ENCODE results near the gene YIF1B. TPM values are rescaled to one million over a fixed set of nuclear protein-coding genes. Genes with fewer than 3 reads are reported as not detected.

YIF1B gene
- total and polyA plus RNA-seq, 2 experiments from 2014 or later: 82.8 to 106 TPM

DNA sequence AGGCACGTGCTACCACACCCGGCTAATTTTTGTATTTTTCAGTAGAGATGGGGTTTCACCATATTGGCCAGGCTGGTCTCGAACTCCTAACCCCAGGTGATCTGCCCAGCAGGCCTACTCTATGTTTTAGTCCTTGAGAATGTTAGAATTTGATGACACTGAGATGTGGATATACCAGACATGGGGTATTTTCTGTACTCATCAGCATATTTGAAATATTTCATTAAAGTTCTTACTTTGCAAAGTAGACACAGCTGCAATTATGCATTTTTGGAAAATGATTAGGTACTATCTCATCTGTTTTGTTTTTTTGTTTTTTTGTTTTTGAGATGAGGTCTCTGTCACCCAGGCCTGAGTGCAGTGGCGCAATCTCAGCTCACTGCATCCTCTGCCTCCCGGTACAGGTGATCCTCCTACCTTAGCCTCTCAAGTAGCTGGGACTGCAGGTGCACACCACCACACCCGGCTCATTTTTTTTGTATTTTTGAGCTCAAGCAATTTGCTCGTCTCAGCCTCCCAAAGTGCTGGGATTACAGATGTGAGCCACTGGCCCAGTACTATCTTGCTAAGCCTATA is 38.7 kb downstream of the YIF1B start:
- Mint-ChIP-seq H3K27me3 (ENCODE audit: insufficient read depth, low read depth, poor library complexity) (no peaks in the 10 kb centered on the region), H3K4me1 (no peaks in the 10 kb centered on the region; the same call in 2 of the 3 replicates), H3K36me3 (ENCODE audit: low read depth) (peaks cover 15% of the 10 kb centered on the region; the same call in 2 of the 3 replicates), H3K4me3 (no peak overlapping the region), H3K9me3 (no peaks in the 10 kb centered on the region), H3K27ac (no peak overlapping the region)
- Histone ChIP-seq H3K4me3 (no peak overlapping the region), H3K27ac (ENCODE audit: low read depth) (peak overlapping the region; percentile 76; the same call in 1 of the 2 replicates), H3K4me2 (no peak overlapping the region), H3K9me2 (ENCODE audit: insufficient read depth) (no peaks in the 10 kb centered on the region), H3K79me2 (replicated peaks; ENCODE audit: insufficient read depth) (peaks cover 100% of the 10 kb centered on the region), H3K27me3 (ENCODE audit: insufficient read depth) (no peaks in the 10 kb centered on the region), H3K4me1 (ENCODE audit: insufficient read depth) (no peaks in the 10 kb centered on the region), H3K36me3 (ENCODE audit: insufficient read depth) (no peaks in the 10 kb centered on the region), H3F3A (replicated peaks; ENCODE audit: low read depth) (peaks cover 9% of the 10 kb centered on the region; the same call in 1 of the 2 replicates), H4K20me1 (replicated peaks; ENCODE audit: insufficient read depth) (peaks cover 80% of the 10 kb centered on the region), H2AFZ (no peak overlapping the region)
- TF ChIP-seq JUNB (IDR thresholded peaks at IDR 0.05; ENCODE audit: unreplicated experiment) (no peak), ZNF114 (CRISPR knock-in tag; IDR thresholded peaks at IDR 0.05) (no peak), EZH2 (IDR thresholded peaks at IDR 0.05; ENCODE audit: low read depth, unreplicated experiment) (no peak), STAT1 (IDR thresholded peaks at IDR 0.05; ENCODE audit: unreplicated experiment) (no peak), CREB1 (CRISPR knock-in tag; IDR thresholded peaks at IDR 0.05; ENCODE audit: low read depth) (no peak), NANOG (IDR thresholded peaks at IDR 0.05; ENCODE audit: borderline replicate concordance) (no peak), ZNF331 (CRISPR knock-in tag; IDR thresholded peaks at IDR 0.05; ENCODE audit: low read depth) (no peak), POLR2AphosphoS5 (IDR thresholded peaks at IDR 0.05; ENCODE audit: low read depth) (no peak)
- TF ChIP-seq, protein P1, sequence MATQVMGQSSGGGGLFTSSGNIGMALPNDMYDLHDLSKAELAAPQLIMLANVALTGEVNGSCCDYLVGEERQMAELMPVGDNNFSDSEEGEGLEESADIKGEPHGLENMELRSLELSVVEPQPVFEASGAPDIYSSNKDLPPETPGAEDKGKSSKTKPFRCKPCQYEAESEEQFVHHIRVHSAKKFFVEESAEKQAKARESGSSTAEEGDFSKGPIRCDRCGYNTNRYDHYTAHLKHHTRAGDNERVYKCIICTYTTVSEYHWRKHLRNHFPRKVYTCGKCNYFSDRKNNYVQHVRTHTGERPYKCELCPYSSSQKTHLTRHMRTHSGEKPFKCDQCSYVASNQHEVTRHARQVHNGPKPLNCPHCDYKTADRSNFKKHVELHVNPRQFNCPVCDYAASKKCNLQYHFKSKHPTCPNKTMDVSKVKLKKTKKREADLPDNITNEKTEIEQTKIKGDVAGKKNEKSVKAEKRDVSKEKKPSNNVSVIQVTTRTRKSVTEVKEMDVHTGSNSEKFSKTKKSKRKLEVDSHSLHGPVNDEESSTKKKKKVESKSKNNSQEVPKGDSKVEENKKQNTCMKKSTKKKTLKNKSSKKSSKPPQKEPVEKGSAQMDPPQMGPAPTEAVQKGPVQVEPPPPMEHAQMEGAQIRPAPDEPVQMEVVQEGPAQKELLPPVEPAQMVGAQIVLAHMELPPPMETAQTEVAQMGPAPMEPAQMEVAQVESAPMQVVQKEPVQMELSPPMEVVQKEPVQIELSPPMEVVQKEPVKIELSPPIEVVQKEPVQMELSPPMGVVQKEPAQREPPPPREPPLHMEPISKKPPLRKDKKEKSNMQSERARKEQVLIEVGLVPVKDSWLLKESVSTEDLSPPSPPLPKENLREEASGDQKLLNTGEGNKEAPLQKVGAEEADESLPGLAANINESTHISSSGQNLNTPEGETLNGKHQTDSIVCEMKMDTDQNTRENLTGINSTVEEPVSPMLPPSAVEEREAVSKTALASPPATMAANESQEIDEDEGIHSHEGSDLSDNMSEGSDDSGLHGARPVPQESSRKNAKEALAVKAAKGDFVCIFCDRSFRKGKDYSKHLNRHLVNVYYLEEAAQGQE (IDR thresholded peaks at IDR 0.05; ENCODE audit: unreplicated experiment): no peak
- TF ChIP-seq, protein P2, sequence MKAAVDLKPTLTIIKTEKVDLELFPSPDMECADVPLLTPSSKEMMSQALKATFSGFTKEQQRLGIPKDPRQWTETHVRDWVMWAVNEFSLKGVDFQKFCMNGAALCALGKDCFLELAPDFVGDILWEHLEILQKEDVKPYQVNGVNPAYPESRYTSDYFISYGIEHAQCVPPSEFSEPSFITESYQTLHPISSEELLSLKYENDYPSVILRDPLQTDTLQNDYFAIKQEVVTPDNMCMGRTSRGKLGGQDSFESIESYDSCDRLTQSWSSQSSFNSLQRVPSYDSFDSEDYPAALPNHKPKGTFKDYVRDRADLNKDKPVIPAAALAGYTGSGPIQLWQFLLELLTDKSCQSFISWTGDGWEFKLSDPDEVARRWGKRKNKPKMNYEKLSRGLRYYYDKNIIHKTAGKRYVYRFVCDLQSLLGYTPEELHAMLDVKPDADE (IDR thresholded peaks at IDR 0.05): no peak
- TF ChIP-seq, protein P3, sequence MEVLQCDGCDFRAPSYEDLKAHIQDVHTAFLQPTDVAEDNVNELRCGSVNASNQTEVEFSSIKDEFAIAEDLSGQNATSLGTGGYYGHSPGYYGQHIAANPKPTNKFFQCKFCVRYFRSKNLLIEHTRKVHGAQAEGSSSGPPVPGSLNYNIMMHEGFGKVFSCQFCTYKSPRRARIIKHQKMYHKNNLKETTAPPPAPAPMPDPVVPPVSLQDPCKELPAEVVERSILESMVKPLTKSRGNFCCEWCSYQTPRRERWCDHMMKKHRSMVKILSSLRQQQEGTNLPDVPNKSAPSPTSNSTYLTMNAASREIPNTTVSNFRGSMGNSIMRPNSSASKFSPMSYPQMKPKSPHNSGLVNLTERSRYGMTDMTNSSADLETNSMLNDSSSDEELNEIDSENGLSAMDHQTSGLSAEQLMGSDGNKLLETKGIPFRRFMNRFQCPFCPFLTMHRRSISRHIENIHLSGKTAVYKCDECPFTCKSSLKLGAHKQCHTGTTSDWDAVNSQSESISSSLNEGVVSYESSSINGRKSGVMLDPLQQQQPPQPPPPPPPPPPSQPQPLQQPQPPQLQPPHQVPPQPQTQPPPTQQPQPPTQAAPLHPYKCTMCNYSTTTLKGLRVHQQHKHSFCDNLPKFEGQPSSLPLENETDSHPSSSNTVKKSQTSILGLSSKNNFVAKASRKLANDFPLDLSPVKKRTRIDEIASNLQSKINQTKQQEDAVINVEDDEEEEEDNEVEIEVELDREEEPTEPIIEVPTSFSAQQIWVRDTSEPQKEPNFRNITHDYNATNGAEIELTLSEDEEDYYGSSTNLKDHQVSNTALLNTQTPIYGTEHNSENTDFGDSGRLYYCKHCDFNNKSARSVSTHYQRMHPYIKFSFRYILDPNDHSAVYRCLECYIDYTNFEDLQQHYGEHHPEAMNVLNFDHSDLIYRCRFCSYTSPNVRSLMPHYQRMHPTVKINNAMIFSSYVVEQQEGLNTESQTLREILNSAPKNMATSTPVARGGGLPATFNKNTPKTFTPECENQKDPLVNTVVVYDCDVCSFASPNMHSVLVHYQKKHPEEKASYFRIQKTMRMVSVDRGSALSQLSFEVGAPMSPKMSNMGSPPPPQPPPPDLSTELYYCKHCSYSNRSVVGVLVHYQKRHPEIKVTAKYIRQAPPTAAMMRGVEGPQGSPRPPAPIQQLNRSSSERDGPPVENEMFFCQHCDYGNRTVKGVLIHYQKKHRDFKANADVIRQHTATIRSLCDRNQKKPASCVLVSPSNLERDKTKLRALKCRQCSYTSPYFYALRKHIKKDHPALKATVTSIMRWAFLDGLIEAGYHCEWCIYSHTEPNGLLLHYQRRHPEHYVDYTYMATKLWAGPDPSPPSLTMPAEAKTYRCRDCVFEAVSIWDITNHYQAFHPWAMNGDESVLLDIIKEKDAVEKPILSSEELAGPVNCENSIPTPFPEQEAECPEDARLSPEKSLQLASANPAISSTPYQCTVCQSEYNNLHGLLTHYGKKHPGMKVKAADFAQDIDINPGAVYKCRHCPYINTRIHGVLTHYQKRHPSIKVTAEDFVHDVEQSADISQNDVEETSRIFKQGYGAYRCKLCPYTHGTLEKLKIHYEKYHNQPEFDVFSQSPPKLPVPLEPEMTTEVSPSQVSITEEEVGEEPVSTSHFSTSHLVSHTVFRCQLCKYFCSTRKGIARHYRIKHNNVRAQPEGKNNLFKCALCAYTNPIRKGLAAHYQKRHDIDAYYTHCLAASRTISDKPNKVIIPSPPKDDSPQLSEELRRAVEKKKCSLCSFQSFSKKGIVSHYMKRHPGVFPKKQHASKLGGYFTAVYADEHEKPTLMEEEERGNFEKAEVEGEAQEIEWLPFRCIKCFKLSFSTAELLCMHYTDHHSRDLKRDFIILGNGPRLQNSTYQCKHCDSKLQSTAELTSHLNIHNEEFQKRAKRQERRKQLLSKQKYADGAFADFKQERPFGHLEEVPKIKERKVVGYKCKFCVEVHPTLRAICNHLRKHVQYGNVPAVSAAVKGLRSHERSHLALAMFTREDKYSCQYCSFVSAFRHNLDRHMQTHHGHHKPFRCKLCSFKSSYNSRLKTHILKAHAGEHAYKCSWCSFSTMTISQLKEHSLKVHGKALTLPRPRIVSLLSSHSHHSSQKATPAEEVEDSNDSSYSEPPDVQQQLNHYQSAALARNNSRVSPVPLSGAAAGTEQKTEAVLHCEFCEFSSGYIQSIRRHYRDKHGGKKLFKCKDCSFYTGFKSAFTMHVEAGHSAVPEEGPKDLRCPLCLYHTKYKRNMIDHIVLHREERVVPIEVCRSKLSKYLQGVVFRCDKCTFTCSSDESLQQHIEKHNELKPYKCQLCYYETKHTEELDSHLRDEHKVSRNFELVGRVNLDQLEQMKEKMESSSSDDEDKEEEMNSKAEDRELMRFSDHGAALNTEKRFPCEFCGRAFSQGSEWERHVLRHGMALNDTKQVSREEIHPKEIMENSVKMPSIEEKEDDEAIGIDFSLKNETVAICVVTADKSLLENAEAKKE (CRISPR knock-in tag; IDR thresholded peaks at IDR 0.05): no peak
- TF ChIP-seq, protein P4, sequence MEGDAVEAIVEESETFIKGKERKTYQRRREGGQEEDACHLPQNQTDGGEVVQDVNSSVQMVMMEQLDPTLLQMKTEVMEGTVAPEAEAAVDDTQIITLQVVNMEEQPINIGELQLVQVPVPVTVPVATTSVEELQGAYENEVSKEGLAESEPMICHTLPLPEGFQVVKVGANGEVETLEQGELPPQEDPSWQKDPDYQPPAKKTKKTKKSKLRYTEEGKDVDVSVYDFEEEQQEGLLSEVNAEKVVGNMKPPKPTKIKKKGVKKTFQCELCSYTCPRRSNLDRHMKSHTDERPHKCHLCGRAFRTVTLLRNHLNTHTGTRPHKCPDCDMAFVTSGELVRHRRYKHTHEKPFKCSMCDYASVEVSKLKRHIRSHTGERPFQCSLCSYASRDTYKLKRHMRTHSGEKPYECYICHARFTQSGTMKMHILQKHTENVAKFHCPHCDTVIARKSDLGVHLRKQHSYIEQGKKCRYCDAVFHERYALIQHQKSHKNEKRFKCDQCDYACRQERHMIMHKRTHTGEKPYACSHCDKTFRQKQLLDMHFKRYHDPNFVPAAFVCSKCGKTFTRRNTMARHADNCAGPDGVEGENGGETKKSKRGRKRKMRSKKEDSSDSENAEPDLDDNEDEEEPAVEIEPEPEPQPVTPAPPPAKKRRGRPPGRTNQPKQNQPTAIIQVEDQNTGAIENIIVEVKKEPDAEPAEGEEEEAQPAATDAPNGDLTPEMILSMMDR (conservative IDR thresholded peaks at IDR 0.05; ENCODE audit: low read depth in 2 of 2): no peak
- no peak for DNase-seq (ENCODE audit: low spot score)
- no peak for ATAC-seq
